Stimulated activated CD4-positive, alpha-beta T cell treated with anti-CD3 and anti-CD28 coated beads, Interleukin-1b, Interleukin-23, amount 100 ng/mL, for 4 hours (primary cell): ENCODE data around the gene RNU7-1.
"Not testable (repeated sequence)": the region's sequence is repeated elsewhere in the genome, so short reads cannot be mapped to it uniquely, and the experiment has no call there.

Experiments
- DNase-seq, 2 donors: peaks; one replicate each; pipeline ENCODE4 v3.0.0-alpha.2; 2020; ENCODE audit warnings: low read depth in 2 of 2

RNU7-1 gene

GRCh38 chr12:6943722-6944380 lies at the start of gene RNU7-1, which contains the start of gene C12orf57:
RNU7-1 (plus strand) TSS chr12:6943816.
C12orf57 (plus strand) TSS chr12:6944022; CDS start chr12:6944122, 100 bp downstream.
- DNase-seq, result peak in 1 of 2 donors; percentile 55

- no peak for DNase-seq
Measured at GRCh38 chr12:6894321-6894720, 49.3 kb upstream of the RNU7-1 start.

- no peak for DNase-seq
Measured at GRCh38 chr12:6896846-6897435, 46.7 kb upstream of the RNU7-1 start.

GRCh38 chr12:6899427-6899826 lies 44.2 kb upstream of the RNU7-1 start:
- no peak for DNase-seq

- DNase-seq, result no peak
Measured at GRCh38 chr12:6899837-6900519, 43.6 kb upstream of the RNU7-1 start.

- no peak for DNase-seq
Measured at GRCh38 chr12:6902448-6902847, 41.2 kb upstream of the RNU7-1 start.

- no peak for DNase-seq
Measured at GRCh38 chr12:6903722-6904121, 39.9 kb upstream of the RNU7-1 start.

- peak; percentile 92 to 94 for DNase-seq
Measured at GRCh38 chr12:6904280-6905276, 39.0 kb upstream of the RNU7-1 start, which contains the start of gene LRRC23. LRRC23 (plus strand) TSS chr12:6904822; CDS start chr12:6905634, 812 bp downstream.

GRCh38 chr12:6905414-6906040 lies 38.1 kb upstream of the RNU7-1 start:
- no peak for DNase-seq

- not testable (repeated sequence) for DNase-seq
Measured at GRCh38 chr12:6908141-6908540, 35.5 kb upstream of the RNU7-1 start.

- DNase-seq, result no peak
Measured at GRCh38 chr12:6909421-6910145, 34.0 kb upstream of the RNU7-1 start.

- no peak for DNase-seq
Measured at GRCh38 chr12:6912164-6912935, 31.3 kb upstream of the RNU7-1 start.

GRCh38 chr12:6914246-6914946 lies 29.2 kb upstream of the RNU7-1 start, which contains the start of gene ENO2:
ENO2 (plus strand) TSS chr12:6914580; CDS start chr12:6915833, 1,253 bp downstream.
- peak; percentile 78 to 82 for DNase-seq

- DNase-seq, result no peak
Measured at GRCh38 chr12:6914947-6915788, 28.4 kb upstream of the RNU7-1 start.

GRCh38 chr12:6915789-6916285 lies 27.8 kb upstream of the RNU7-1 start:
- DNase-seq, result no peak

- no peak for DNase-seq
Measured at GRCh38 chr12:6916426-6917200, 27.0 kb upstream of the RNU7-1 start.
